HS-5 (cell line): ENCODE measurements around the gene TRAPPC12.
A peak's percentile ranks its signal among the peaks of the same experiment; 100 is the strongest.
"Not testable (repeated sequence)": the region's sequence is repeated elsewhere in the genome, so short reads cannot be mapped to it uniquely, and the experiment has no call there.

Experiments used
- DNase-seq: peaks from one replicate; pipeline ENCODE4 v3.0.0-alpha.2; 2012; ENCODE audit warnings: low read depth

The TRAPPC12 gene

GRCh38 chr2:3486047-3487027 lies 106.8 kb downstream of the TRAPPC12 start:
- DNase-seq, result no peak

DNA sequence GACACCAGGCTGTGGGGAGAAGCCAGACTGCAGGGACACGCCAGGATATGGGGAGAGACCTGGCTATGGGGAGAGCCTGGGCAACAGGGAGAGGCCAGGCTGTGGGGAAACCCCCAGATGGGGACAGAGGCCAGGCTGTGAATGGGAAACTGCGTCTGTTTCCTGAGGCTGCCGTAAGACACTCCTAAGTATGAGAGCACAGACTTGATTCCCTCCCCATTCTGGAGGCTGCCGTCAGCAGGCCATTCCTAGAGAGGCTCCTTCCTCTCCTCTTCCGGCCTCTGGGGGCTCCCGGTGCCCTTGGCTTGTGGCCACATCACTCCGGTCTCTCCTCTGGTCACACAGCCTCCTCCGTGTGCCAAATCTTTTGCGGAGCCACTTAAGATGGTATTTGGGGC lies 107.5 kb downstream of the TRAPPC12 start:
- no peak for DNase-seq

- DNase-seq, result no peak
Measured at GRCh38 chr2:3487432-3487831, 107.9 kb downstream of the TRAPPC12 start.

GRCh38 chr2:3488061-3488531 lies 108.6 kb downstream of the TRAPPC12 start:
- no peak for DNase-seq

DNA sequence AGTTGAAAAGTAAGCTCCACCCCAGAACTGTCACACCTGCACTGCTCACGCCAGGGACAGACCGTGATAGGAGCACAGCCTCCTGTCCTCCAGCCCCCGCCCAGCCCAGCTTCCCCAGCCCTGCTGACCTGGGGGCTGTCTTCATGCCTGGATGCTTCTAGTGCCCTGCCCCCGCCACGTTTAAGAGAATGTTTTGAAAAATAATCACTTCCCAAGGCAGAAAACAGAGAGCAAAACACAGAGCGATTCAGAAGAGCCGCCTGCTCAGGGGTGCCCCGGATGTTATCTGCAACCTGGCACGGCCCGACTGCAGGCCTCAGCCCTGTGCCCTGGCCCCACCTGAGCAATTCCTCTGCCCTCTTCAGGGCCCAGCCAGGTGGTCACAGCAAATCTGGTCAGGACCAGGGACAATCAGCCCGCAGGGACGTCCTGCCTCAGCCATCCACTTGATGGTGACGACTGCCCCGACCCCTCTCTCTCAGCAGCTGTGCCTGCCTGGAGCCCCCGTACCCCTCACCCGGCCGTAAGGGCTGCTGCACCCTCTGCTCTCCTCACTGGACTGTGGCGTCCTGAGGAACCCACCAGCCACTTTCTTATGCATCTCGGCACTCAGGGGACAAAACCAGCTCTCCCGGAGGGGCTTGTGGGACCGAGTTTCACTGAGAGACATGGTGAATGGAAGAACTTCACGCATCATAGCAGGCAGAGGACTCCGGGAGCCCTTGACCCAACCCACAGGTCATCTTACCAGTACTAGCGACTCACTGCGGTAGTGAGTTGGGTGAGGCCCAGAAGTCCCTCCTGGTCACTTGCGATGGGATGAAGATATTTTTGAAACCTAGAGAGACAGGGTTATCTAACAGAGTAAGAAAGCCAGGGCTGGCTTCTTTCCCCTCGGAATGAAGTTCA lies 109.6 kb downstream of the TRAPPC12 start:
- no peak for DNase-seq

- no peak for DNase-seq
Measured at GRCh38 chr2:3489764-3490115, 110.2 kb downstream of the TRAPPC12 start.

DNA sequence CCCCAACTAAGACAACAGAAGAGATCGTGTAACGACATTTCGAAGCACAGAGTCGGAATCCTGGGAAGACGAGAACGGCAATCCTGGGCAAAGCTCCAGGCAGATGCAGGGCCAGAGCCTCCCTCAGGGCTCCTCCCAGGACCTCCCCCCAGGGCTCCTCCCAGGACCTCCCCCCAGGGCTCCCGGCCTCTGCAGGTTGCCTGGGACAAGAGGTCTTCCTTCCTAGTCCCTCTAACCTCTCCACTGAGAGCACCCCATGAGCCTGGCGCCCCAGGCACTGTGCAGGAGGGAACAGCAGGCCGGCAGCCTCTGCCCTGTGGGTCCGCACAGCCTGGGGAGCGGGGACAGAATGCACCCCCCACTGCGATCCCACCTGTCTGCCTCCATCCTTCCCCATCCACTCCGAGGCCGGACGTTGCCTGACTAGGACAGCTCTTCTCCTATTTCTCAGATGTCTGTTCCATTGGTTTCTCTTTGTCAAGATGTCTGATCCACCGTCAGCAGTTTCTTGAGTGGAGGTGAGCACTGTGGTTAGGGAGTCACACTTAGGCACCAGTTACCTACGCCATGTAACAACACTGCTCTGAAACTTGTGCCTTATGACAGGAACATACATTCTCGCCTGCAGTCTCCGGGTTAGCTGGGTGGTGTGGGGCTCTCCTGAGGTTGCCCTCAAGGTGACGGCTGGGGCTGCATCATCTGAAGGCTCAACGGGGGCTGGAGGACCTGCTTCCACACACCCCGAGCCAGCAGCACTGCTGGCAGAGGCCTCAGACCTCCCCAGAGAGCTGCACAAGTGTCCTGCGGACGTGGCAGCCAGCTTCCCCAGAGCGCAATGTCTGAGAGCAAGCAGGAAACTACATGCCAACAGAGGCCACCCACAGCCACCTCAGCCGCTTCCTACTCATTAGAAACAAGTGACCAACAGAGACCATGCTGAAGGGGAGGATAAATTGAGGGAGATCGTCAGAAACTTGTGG lies 111.0 kb downstream of the TRAPPC12 start:
- no peak for DNase-seq

DNA sequence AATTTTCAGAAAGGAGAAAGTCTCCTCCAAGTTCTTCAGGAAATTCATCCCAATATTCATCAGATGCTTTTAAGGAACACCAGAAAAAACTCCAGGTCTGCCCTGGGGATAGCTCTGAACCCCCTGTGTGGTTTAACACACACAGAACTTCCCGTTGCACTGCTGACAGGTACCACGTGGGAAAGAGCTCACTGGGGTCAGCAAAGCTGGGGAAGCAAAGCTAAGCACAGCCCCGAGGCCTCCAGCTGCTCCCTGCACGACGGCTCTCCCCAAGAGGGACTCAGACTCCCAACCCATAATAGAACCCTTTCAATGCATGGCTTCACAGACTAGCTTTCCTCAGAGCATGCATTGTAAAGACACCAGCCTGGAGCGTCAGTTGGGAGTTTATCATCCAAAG lies 111.8 kb downstream of the TRAPPC12 start:
- DNase-seq, result no peak

GRCh38 chr2:3491716-3492474 lies 112.4 kb downstream of the TRAPPC12 start:
- DNase-seq, result no peak

DNA sequence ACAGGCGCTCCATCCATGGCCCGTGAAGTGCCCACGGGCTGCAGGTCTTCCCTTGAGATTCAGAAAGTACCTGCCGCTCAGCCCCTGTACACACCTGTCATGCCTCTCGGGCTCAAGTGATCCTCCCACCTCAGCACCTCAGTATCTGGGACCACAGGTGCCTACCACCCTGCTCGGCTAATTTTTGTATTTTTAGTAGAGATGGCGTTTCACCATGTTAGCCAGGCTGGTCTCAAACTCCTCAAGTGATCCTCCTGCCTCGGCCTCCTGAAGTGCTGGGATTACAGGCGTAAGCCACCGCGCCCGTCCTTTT lies 112.9 kb downstream of the TRAPPC12 start:
- not testable (repeated sequence) for DNase-seq

DNA sequence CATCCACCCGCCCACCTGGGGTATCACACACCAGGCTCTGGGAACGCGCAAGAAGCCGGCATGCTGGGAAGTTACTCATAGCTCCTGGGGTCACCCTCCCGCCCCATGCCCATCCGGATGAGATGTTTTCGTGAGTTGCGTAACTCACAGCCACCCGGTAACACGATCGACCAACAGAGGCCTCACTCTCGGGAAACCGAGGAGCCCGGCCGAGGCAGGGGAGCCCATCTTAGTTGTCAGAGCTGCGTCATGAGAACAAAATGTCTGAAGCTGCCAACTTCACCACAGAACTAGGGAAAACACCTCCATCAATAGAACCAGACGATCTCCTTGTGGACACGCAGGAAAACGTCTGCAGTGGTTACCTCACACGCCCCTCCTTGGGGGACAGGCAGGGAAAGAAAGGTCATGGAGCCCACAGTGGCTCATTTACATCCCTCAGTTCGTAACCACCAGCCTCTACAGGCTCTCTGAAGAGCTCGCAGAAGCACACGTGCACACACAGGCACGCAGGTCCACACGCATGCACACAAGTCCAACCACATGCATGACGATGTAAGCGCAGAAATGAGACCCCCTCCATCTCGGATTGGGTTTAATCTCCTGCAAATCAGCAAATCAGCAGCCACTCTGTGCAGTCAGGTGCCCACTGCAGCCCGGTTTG lies 113.6 kb downstream of the TRAPPC12 start:
- peak; percentile 59 for DNase-seq

DNA sequence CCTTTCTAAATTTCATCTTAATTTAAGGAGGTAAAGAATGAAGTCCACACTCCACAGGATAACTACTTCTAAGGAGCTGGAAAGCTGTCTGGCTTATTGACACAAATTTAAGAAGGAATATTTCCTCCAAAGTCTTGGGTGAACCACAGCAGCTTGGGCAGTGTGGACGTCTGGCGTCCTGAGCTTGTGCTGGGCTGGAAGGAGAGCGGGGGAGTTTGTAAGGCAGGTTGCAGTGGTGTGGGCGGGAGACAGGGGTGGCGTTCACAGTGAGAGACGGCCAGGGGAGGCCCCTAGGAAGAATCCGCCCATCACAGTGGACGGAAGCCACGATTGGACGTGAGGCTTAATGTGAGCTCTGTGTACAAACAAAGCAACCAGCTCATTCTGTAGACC lies 114.1 kb downstream of the TRAPPC12 start:
- DNase-seq, result no peak

DNA sequence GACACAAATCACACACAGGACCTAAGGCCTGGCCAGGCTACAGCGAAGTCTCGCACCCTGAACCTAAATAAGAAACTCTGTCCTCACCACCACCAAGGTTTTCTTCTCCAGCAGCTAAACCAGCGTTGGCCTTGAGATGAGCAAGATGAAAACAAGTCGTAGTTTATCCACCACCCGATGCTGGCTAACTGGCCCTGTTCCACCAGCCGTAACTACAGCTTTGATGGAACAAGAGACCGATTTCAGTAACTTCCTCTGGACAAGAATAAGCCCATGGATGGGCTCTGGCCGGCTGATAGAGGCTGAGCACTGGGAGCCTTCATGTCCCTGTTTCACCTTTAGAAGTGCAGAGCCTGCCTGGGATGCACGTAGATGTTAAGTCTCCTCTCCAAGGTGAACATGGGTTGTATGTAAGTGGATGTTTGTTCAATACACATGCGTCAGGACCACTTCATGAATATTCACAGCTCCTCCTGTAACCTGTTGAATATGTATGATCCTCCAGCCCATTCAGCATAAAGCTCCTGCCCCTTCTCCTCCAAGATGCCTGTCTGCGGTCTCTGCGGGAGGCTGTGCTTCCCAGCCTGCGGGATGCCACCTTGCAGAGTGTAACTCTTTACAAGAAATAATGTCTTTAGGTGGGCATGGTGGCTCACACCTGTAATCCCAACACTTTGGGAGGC lies 115.6 kb downstream of the TRAPPC12 start:
- no peak for DNase-seq

DNA sequence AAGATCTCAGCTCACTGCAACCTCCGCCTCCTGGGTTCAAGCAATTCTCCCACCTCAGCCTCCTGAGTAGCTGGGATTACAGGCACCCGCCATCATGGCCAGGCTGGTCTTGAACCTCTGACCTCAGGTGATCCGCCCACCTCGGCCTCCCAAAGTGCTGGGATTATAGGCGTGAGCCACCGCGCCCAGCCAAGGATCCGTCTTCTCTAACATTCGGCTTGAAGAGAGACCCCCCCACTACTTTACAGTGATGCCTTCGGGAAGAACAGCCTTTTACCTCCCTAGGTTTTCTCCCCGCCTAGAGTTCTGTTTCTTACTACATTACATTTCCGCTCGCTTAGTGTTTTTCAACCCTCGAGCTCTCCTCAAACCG lies 117.2 kb downstream of the TRAPPC12 start:
- not testable (repeated sequence) for DNase-seq

DNA sequence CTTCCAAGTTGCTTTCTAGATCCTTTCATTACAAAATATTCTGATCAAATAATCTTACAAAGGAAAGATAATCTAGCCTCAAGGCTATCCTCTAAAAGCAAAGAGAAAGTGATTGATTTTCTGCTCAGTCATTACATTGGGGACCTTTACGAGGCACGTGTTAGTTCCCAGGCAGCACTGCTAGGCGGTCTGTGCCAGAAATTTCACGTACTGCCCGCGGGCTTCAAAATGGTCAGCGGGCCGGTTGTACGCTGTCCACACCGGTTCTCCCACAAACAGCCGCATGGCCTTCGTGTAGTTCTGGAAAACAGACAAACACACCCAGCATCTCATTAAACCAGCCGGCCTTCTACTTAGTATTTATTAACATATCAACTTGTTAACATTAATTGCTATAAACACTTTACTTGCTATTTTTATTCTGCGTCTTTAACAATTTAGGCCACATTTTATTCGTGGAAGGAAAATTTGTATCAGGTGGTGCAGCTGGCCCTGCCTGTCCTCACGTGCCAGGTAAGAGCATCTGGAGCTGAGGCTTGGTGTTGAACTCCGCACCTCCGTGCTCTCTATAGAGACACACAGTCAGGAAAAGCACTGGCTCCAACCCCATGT lies 119.4 kb downstream of the TRAPPC12 start:
- DNase-seq, result no peak

- DNase-seq, result no peak
Measured at GRCh38 chr2:3500326-3500899, 120.9 kb downstream of the TRAPPC12 start.

DNA sequence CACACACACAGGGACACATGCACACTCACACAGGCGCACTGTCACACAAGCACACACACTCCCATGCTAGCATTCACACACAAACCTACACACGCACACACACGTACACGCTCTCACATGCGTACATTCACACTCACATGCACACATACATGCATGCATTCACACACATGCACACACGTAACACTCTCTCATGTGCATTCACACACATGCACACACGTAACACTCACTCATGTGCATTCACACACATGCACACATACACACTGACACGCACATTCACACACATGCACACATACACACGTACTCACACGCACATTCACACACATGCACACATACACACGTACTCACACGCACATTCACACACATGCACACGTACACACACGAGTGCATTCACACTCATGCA lies 123.6 kb downstream of the TRAPPC12 start:
- no peak for DNase-seq

DNA sequence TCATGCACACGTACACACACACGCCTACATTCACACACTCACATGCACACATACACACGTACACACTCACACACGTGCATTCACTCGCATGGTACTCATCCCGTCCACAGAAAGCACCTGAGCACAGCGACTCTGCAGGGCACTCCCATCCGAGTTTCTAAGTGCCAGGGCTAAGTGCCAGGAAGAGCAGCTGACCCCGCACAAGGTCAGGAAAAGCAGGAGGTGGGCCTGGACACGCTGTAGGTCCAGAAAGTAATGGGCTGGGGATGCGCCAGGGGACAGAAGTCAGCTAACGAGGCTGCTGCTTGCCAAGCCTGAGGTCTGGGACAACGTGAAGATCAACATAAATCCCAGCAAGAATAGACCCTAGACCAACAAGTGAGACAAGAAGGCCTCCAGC lies 124.0 kb downstream of the TRAPPC12 start:
- DNase-seq, result no peak

DNA sequence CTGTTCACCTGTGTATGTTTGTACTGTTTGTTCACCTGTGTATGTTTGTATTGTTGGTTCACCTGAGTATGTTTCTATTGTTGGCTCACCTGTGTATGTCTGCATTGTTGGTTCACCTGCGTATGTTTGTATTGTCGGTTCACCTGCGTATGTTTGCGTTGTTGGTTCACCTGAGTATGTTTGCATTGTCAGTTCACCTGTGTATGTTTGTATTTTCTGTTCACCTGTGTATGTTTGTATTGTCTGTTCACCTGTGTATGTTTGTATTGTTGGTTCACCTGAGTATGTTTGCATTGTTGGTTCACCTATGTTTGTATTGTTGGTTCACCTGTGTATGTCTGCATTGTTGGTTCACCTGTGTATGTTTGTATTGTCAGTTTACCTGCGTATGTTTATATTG lies 125.2 kb downstream of the TRAPPC12 start:
- DNase-seq, result no peak
